ENCODE measurements around the gene SPDYC. TPM values are rescaled to one million over a fixed set of nuclear protein-coding genes. Genes with fewer than 3 reads are reported as not detected.

Gene SPDYC
- polyA plus RNA-seq, 1 experiment, result not detected

DNA sequence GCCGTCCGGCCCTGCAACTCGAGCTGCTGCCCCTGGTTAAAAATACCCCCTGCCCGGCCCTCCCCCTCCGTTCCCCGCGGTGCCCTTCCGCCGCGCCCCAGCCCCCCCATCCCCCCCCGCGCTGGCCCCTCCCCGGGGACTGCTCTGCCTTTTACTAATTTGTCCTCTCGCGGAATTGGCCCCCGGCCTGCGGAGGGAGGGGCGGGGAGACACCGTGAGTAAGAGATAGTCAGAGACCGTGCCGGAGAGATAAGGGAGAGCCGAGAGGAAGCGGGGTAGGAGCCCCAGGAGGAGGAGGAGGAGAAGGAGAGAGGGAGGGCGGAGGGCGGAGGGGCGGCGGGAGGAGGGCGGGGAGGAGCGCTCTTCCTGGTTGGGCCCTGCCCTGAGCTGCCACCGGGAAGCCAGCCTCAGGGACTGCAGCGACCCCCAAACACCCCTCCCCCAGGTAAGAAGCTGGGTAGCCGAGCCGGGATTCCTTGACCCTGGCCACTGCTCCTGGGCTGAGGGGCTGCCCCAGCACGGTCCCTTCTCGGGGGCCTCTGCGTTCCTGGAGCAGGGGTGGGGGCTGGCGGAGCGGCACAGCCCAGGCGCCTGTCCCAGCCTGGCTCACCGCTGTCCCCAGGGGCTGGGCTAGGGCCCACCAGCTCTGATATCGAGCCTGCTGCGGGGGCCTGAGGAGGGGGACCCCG, 11.7 kb downstream of the SPDYC start, which contains the start of gene CAPN1:
Gene CAPN1, plus strand, starts transcription at position 360 of the 689 bp plus-strand sequence. CDS start 774 bp downstream, outside the sequence.
- Histone ChIP-seq H3K9me3 (ENCODE audit: control insufficient read depth, insufficient read depth, low read length) (peaks cover 5% of the 10 kb centered on the region; the same call in 1 of the 2 replicates), H3K27ac (ENCODE audit: low read depth, low read length) (peak within 1 kb of the TSS; percentile 47), H3K27me3 (ENCODE audit: control insufficient read depth, insufficient read depth, low read length) (no peaks in the 10 kb centered on the region), H3K4me3 (ENCODE audit: low read depth, low read length) (peak within 1 kb of the TSS; percentile 88)
- TF ChIP-seq, protein P1, sequence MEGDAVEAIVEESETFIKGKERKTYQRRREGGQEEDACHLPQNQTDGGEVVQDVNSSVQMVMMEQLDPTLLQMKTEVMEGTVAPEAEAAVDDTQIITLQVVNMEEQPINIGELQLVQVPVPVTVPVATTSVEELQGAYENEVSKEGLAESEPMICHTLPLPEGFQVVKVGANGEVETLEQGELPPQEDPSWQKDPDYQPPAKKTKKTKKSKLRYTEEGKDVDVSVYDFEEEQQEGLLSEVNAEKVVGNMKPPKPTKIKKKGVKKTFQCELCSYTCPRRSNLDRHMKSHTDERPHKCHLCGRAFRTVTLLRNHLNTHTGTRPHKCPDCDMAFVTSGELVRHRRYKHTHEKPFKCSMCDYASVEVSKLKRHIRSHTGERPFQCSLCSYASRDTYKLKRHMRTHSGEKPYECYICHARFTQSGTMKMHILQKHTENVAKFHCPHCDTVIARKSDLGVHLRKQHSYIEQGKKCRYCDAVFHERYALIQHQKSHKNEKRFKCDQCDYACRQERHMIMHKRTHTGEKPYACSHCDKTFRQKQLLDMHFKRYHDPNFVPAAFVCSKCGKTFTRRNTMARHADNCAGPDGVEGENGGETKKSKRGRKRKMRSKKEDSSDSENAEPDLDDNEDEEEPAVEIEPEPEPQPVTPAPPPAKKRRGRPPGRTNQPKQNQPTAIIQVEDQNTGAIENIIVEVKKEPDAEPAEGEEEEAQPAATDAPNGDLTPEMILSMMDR (IDR thresholded peaks at IDR 0.05; ENCODE audit: low read depth, low read length), result no peak
- CTCF ChIA-PET, result interaction anchor here (0.5 to 1.4 kb wide), 9 partner anchors 16 to 150 kb away, joined by 3 to 10 read pairs (median 4); partner anchors contain the start of gene TM7SF2
- POLR2A ChIA-PET, result interaction anchor here (0.6 to 2.3 kb wide), 5 partner anchors 19 to 316 kb away, joined by 3 to 10 read pairs (median 5); partner anchors contain the start of genes POLA2 and ZNHIT2
- peak; percentile 61 for DNase-seq (ENCODE audit: low read depth, low spot score)

DNA sequence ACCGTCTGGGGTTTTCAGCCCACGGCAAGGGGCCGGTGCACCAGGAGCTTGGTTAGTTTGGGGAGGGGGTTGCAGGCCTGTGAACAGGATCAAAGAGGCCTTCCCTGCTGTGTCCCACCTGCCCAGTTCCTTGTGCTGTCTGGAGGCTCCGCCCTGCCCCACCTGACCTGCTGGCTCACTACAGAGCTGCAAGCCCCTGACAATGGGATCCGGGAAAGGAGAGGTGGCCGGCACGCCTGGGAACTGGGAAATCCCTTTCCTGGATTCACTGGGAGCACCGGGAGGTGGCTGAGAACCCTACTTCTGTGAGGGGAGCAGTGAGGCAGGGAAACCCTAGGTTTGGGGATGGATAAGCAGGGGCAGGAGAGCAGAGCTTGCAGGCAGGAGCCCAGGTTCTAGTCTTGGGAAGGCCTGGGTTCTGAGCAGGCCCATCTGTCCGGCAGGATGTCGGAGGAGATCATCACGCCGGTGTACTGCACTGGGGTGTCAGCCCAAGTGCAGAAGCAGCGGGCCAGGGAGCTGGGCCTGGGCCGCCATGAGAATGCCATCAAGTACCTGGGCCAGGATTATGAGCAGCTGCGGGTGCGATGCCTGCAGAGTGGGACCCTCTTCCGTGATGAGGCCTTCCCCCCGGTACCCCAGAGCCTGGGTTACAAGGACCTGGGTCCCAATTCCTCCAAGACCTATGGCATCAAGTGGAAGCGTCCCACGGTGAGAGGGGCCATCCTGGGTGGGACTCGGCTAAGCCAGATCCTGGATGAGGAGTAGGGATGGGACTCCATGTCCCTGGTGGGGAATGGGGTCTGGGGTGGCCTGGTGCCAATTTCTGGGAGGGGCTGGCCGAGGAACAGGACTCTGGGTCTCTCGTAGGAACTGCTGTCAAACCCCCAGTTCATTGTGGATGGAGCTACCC, 12.5 kb downstream of the SPDYC start:
- Histone ChIP-seq H3K27me3 (ENCODE audit: control insufficient read depth, insufficient read depth, low read length) (no peaks in the 10 kb centered on the region), H3K9me3 (ENCODE audit: control insufficient read depth, insufficient read depth, low read length) (peaks cover 5% of the 10 kb centered on the region; the same call in 1 of the 2 replicates), H3K4me3 (ENCODE audit: low read depth, low read length) (peak overlapping the region; percentile 88), H3K27ac (ENCODE audit: low read depth, low read length) (no peak overlapping the region)
- DNase-seq (ENCODE audit: low read depth, low spot score), result no peak
- TF ChIP-seq, protein P1 (IDR thresholded peaks at IDR 0.05; ENCODE audit: low read depth, low read length), result no peak
- POLR2A ChIA-PET, result interaction anchor here (0.6 to 2.3 kb wide), 4 partner anchors 18 to 79 kb away, joined by 4 to 10 read pairs (median 5); partner anchors contain the start of genes POLA2 and ZNHIT2
- CTCF ChIA-PET, result interaction anchor here (0.5 to 1.4 kb wide), 9 partner anchors 8 to 149 kb away, joined by 3 to 10 read pairs (median 3); partner anchors contain the start of gene TM7SF2

DNA sequence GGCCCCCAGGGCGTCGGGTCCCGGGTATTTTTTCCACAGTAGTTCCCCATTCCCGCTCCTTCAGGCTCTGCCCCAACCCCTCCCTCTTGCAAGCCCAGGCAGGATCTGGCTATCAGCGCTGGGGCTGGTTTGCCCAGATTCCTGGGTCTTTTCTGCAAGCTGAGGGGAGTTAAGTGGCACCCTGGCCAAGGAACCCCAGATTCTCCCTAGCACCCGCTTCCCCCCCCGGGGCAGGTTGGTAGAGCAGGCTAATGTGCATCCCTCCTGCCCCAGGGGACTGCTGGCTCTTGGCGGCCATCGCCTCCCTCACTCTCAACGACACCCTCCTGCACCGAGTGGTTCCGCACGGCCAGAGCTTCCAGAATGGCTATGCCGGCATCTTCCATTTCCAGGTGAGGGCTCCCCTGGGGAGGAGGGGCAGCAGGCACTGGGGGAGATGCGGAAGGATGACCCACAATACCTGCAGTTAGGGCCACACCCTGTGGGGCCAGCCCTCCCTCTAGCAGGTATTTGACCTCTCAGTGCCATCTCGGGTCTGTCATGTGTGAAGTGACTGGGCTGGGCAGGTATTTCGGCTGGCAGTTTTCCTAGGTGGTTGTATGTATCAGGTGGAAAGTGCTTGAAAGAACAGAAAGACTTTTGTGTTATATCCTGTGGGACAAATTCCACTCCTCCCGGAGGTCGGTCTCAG, 13.3 kb downstream of the SPDYC start:
- CTCF ChIA-PET, result no interaction called here

DNA sequence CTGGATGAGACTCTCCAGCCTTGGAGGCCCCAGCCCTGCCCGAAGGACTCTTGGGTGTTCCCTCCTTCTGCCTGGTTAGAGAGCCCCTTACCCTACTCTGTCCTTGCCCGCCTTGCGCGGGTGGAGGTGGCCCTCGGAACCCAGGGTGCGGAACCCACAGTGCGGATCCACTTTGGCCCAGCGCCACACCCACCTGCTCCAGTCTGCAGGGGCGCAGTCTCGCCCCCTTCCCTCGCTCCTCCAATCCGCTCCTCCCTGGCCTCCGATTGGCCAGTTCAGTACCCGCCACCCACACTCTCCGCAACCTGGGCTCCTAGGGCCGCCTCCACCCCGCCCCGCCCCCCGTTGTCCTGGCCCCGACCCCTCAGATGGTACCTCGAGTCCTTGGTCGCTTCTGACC, 14.1 kb downstream of the SPDYC start:
- H3K27me3 ChIP-seq (ENCODE audit: control insufficient read depth, insufficient read depth, low read length), result no peaks in the 10 kb centered on the region
- no peak overlapping the region for H3K4me3 ChIP-seq (ENCODE audit: low read depth, low read length)
- no peak for DNase-seq (ENCODE audit: low read depth, low spot score)
- no peak overlapping the region for H3K27ac ChIP-seq (ENCODE audit: low read depth, low read length)
- POLR2A ChIA-PET, result no interaction called here
- TF ChIP-seq, protein P1 (IDR thresholded peaks at IDR 0.05; ENCODE audit: low read depth, low read length), result no peak
- CTCF ChIA-PET, result interaction anchor here (0.6 kb wide), 1 partner anchor 76 kb away, joined by 4 read pairs; no protein-coding TSS in a partner anchor
- H3K9me3 ChIP-seq (ENCODE audit: control insufficient read depth, insufficient read depth, low read length), result peaks cover 5% of the 10 kb centered on the region; the same call in 1 of the 2 replicates

More for the DNA sequence above, 13.3 kb downstream of the SPDYC start:
- no peak for DNase-seq (ENCODE audit: low read depth, low spot score)
- H3K4me3 ChIP-seq (ENCODE audit: low read depth, low read length), result peak overlapping the region; percentile 88
- H3K9me3 ChIP-seq (ENCODE audit: control insufficient read depth, insufficient read depth, low read length), result peaks cover 5% of the 10 kb centered on the region; the same call in 1 of the 2 replicates
- TF ChIP-seq, protein P1 (IDR thresholded peaks at IDR 0.05; ENCODE audit: low read depth, low read length), result no peak
- H3K27ac ChIP-seq (ENCODE audit: low read depth, low read length), result no peak overlapping the region
- H3K27me3 ChIP-seq (ENCODE audit: control insufficient read depth, insufficient read depth, low read length), result no peaks in the 10 kb centered on the region
- POLR2A ChIA-PET, result interaction anchor here (2.3 kb wide), 1 partner anchor 48 kb away, joined by 10 read pairs; no protein-coding TSS in a partner anchor
